ENCODE results near the gene ACRBP. TPM values are rescaled to one million over a fixed set of nuclear protein-coding genes. Genes with fewer than 3 reads are reported as not detected.

Gene ACRBP
- total RNA-seq, 1 donor from 2014 or later: 5.4 TPM

DNA sequence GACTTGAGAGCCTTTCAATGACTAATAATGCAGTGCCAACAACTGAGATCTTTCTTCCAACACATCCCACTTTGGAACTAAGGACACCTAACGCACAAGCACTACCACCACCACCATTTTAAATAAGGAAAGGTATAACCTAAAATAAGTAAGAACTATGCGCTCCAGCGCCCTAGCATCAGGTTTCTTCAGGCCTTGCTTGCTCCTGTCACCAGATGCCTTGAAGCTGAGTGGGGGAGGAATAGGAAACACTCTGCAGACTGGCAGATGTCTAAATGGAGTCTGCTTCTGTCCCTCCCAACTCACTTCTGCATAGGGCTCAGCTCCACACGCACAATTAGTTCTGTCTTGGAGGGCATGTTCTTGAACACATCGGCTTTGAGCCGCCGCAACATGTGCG, 55.1 kb downstream of the ACRBP start:
- no peak for TF ChIP-seq CTCF (IDR thresholded peaks at IDR 0.05)
- ChIA-PET POLR2A (no interaction called here), CTCF (no interaction called here)
- no peak overlapping the region for H3K27ac Mint-ChIP-seq
- H3K4me3 Mint-ChIP-seq: no peak overlapping the region
- H3K9me3 Mint-ChIP-seq: no peaks in the 10 kb centered on the region
- intact Hi-C loops (cut with micrococcal nuclease): no loop called here
- DNase-seq: no peak
- ATAC-seq (ENCODE audit: low read depth): no peak
- H3K27me3 Mint-ChIP-seq: no peaks in the 10 kb centered on the region
- peaks cover 82% of the 10 kb centered on the region for H3K36me3 Mint-ChIP-seq (ENCODE audit: low read depth)
- H3K4me1 Mint-ChIP-seq: peaks cover 6% of the 10 kb centered on the region

Other genes with a start within 250 kb of the ACRBP start
- gene CD27, start 202.5 kb downstream of the ACRBP start, total RNA-seq: 39.3 and 43.8 TPM in 2 replicates
- gene TAPBPL, start 195.4 kb downstream of the ACRBP start, total RNA-seq: 52.5 and 64.0 TPM in 2 replicates
- 32.9 and 34.5 TPM in 2 replicates for gene VAMP1, start 176.8 kb downstream of the ACRBP start, total RNA-seq
- 130 and 145 TPM in 2 replicates for gene MRPL51, start 154.2 kb downstream of the ACRBP start, total RNA-seq
- 38.4 and 40.9 TPM in 2 replicates for gene NCAPD2, start 153.3 kb downstream of the ACRBP start, total RNA-seq
- 1,003 and 1,033 TPM in 2 replicates for gene GAPDH, start 112.9 kb downstream of the ACRBP start, total RNA-seq
- 23.6 and 25.9 TPM in 2 replicates for gene IFFO1, start 91.4 kb downstream of the ACRBP start, total RNA-seq
- 114 and 121 TPM in 2 replicates for gene NOP2, start 79.1 kb downstream of the ACRBP start, total RNA-seq
- gene CHD4, start 40.1 kb downstream of the ACRBP start, total RNA-seq: 342 and 345 TPM in 2 replicates
- gene LPAR5, start 11.5 kb downstream of the ACRBP start, total RNA-seq: 27.7 and 30.4 TPM in 2 replicates
- gene ING4, start 15.7 kb upstream of the ACRBP start, total RNA-seq: 31.6 and 39.2 TPM in 2 replicates
- gene ZNF384, start 41.9 kb upstream of the ACRBP start, total RNA-seq: 81.7 and 98.6 TPM in 2 replicates
- 0.24 and 0.40 TPM in 2 replicates for gene PIANP, start 53.4 kb upstream of the ACRBP start, total RNA-seq
- 28.1 and 35.8 TPM in 2 replicates for gene COPS7A, start 76.6 kb upstream of the ACRBP start, total RNA-seq
- gene MLF2, start 105.7 kb upstream of the ACRBP start, total RNA-seq: 102 and 105 TPM in 2 replicates
- 4.8 and 6.4 TPM in 2 replicates for gene PTMS, start 118.9 kb upstream of the ACRBP start, total RNA-seq
- gene LAG3, start 125.1 kb upstream of the ACRBP start, total RNA-seq: 0.12 TPM in 1 of 2 replicates, not detected in the other
- gene CD4, start 142.1 kb upstream of the ACRBP start, total RNA-seq: 0.22 and 0.32 TPM in 2 replicates
- not detected in 2 replicates for gene GPR162, start 174.4 kb upstream of the ACRBP start, total RNA-seq
- gene P3H3, start 181.0 kb upstream of the ACRBP start, total RNA-seq: not detected in 2 replicates
- gene GNB3, start 193.5 kb upstream of the ACRBP start, total RNA-seq: 0.51 and 0.60 TPM in 2 replicates
- gene CDCA3, start 203.9 kb upstream of the ACRBP start, total RNA-seq: 1.2 and 1.6 TPM in 2 replicates
- gene USP5, start 204.7 kb upstream of the ACRBP start, total RNA-seq: 108 and 110 TPM in 2 replicates
- gene TPI1, start 220.1 kb upstream of the ACRBP start, total RNA-seq: 306 and 318 TPM in 2 replicates
- 14.4 and 16.2 TPM in 2 replicates for gene SPSB2, start 225.9 kb upstream of the ACRBP start, total RNA-seq

All from activated B cell treated with CpG ODN at 0.5 μM for 24 hours (primary cell).